NB4 (cell line): ENCODE data around the gene PRADC1.
"Not testable (repeated sequence)": the region's sequence is repeated elsewhere in the genome, so short reads cannot be mapped to it uniquely, and the experiment has no call there.

Source experiments
- DNase-seq: peaks from one replicate; pipeline ENCODE4 v3.0.0; 2010; ENCODE audit warnings: low read depth
- H3K4me3 ChIP-seq: one replicate; pipeline ENCODE4 v1.5.1; 2011; ENCODE audit warnings: mild to moderate bottlenecking, low read depth, low read length, moderate library complexity
- MAX ChIP-seq: IDR thresholded peaks from 2 replicates; pipeline ENCODE4 v1.6.1; 2011; ENCODE audit warnings: low read depth, low read length
- MYC ChIP-seq: IDR thresholded peaks from 2 replicates; pipeline ENCODE4 v1.6.1; 2011; ENCODE audit warnings: low read depth, low read length
- POLR2A ChIP-seq: IDR thresholded peaks from 2 replicates; pipeline ENCODE4 v1.6.1; 2011; ENCODE audit warnings: mild to moderate bottlenecking; ENCODE audit not compliant: insufficient read length; ENCODE audit errors: extremely low read depth
- TF ChIP-seq, protein P1 (sequence below): IDR thresholded peaks from one replicate; pipeline ENCODE4 v1.5.1; 2012; ENCODE audit warnings: low read depth, low read length

The PRADC1 gene

DNA sequence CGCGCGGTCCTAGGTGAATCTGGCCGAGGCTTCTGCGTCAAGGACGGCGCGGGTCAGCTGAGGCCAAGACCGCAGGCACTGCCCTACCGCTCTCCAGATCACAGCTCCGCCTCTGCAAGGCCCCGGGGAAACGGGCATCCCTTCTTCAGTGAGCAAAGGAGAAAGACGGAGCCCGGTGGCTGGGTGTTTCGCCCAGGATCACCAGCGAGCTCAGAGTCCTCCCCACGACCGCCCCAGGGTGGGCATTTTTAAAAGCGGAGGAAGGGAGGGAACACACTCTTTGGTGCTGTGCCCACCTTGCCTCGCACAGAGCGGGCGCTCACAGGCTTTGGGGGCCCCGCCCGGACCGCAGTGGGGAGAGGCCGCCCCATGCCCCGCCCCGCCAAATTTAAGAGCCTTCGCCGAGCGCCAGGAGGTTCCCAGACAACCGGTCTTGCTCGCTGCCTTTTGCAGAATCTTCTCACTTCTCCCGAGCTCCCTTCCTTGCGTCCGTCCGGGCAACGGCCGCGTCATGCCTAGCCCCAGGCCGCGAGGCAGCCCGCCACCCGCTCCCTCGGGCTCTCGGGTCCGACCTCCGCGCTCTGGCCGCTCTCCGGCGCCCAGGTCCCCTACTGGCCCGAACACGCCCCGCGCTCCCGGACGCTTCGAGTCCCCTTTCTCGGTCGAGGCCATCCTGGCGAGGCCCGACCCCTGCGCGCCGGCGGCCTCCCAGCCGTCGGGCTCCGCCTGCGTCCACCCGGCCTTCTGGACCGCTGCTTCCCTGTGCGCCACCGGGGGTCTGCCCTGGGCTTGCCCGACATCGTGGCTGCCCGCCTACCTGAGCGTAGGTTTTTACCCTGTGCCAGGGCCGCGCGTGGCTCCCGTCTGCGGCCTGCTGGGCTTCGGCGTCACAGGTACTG, 30.6 kb downstream of the PRADC1 start, which contains the start of gene NOTO:
TSS of gene NOTO (plus strand) at position 419 of the 899 bp plus-strand sequence. CDS start at position 512, 93 bp downstream.
- no peak for TF ChIP-seq MYC
- TF ChIP-seq POLR2A = no peak
- no peak for TF ChIP-seq MAX
- TF ChIP-seq, protein P1, sequence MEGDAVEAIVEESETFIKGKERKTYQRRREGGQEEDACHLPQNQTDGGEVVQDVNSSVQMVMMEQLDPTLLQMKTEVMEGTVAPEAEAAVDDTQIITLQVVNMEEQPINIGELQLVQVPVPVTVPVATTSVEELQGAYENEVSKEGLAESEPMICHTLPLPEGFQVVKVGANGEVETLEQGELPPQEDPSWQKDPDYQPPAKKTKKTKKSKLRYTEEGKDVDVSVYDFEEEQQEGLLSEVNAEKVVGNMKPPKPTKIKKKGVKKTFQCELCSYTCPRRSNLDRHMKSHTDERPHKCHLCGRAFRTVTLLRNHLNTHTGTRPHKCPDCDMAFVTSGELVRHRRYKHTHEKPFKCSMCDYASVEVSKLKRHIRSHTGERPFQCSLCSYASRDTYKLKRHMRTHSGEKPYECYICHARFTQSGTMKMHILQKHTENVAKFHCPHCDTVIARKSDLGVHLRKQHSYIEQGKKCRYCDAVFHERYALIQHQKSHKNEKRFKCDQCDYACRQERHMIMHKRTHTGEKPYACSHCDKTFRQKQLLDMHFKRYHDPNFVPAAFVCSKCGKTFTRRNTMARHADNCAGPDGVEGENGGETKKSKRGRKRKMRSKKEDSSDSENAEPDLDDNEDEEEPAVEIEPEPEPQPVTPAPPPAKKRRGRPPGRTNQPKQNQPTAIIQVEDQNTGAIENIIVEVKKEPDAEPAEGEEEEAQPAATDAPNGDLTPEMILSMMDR = no peak
- no peak for DNase-seq
- H3K4me3 ChIP-seq = no peak within 1 kb of the TSS

GRCh38 chr2:73200281-73200680, 32.8 kb downstream of the PRADC1 start:
- H3K4me3 ChIP-seq, DNase-seq: not testable (repeated sequence)

DNA sequence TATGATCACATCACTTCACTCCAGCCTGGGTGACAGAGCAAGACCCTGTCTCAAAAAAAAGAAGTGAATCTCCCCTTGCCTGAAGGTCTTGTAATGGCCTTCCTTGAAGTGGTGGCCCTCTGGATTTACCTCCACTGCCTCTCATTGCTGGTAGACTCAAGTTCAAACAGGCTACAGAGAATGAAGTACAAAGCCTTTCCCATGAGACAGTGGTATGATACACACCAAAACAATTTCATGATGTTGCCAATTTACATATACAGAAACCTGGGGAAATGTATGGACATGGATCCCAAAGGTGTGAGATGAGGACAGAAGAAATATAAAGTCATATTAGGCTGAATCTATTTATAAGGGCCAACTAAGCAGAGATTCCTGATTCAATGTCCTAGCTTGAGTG, 35.5 kb downstream of the PRADC1 start:
- no peak for DNase-seq
- H3K4me3 ChIP-seq = no peak overlapping the region
- TF ChIP-seq, protein P1 = no peak

- DNase-seq = peak; percentile 64
- TF ChIP-seq MYC (peak; percentile 44; the same call in 1 of the 2 replicates), MAX (peak; percentile 82), POLR2A (no peak)
- TF ChIP-seq, protein P1 = no peak
- H3K4me3 ChIP-seq = no peak overlapping the region
Observed at GRCh38 chr2:73187549-73187948, 45.5 kb downstream of the PRADC1 start.

DNA sequence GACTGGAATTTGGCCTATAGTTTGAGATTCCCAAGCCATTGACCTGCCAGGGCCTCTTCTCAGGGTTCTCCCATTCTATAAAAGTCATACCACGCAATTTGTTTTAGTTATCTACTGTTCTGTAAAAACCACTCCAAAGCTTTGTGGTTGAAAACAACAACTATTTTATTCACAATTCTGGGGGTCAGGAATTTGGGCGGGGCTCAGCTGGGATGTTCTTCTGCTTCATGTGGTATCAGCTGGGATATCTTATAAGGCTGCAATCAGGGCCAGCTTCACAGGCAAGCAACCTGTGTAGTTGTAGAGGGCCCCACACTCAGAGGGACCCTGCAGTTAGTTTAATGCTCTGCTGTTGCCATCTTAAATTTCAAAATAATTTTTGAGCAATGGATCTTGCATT, 47.1 kb downstream of the PRADC1 start:
- H3K4me3 ChIP-seq = no peak overlapping the region
- no peak for DNase-seq
- TF ChIP-seq POLR2A (no peak), MYC (no peak), MAX (no peak)
- TF ChIP-seq, protein P1 = no peak
